Mucosa of descending colon (tissue), 3 donors: Measurements from ENCODE around the gene PRPH2. TPM values are rescaled to one million over a fixed set of nuclear protein-coding genes. Genes with fewer than 3 reads are reported as not detected.
A peak's percentile ranks its signal among the peaks of the same experiment; 100 is the strongest.

ENCODE experiments used
- ATAC-seq: fragments of 200-7000 bp; cut with Tn5 transposase; one replicate; pipeline ENCODE4 v1.9.1; 2020; ENCODE audit warnings: mild to moderate bottlenecking, moderate library complexity
- DNase-seq, 3 donors: peaks; one replicate each; pipeline ENCODE4 v3.0.0-alpha.2; 2020
- H3K36me3 ChIP-seq: fragments of 200-600 bp; one replicate; pipeline ENCODE4 v1.8.0; 2021; ENCODE audit warnings: low read depth, mild to moderate bottlenecking
- H3K4me1 ChIP-seq: fragments of 200-600 bp; one replicate; pipeline ENCODE4 v1.8.0; 2021; ENCODE audit warnings: low read depth, mild to moderate bottlenecking
- H3K4me3 ChIP-seq: fragments of 200-600 bp; one replicate; pipeline ENCODE4 v1.8.0; 2021; ENCODE audit warnings: mild to moderate bottlenecking
- H3K9me3 ChIP-seq: fragments of 200-600 bp; one replicate; pipeline ENCODE4 v1.8.0; 2021; ENCODE audit warnings: mild to moderate bottlenecking
- CTCF ChIP-seq: fragments of 200-600 bp; IDR thresholded peaks from one replicate; pipeline ENCODE4 v1.8.0; 2022; ENCODE audit warnings: antibody characterized with exemption, mild to moderate bottlenecking
- intact Hi-C, 2 donors: fragments of 100-400 bp; cut with DNase I in 1 of 2; cut with micrococcal nuclease in 1 of 2; formaldehyde crosslinking; loops; one replicate each; pipeline versions ENCODE4 v1.11.0 to v1.11.1; 2022; cut with DNase I, micrococcal nuclease
- long read RNA-seq, 2 donors: library from polyadenylated mRNA; unstranded; transcript quantifications; one replicate each; pipeline ENCODE4 v2.0.0, GENCODE V29; 2019 to 2021
- total RNA-seq, 3 donors: library from RNA; stranded (reverse); fragmentation: NEBNext Ultra II Directional in 2 of 3; extraction: Animal tissue kit (Norgen Biotek cat#: 25700) in 2 of 3; gene quantifications; one replicate each; pipeline versions ENCODE4 v1.2.1 to v1.2.4, GENCODE V29; 2021 to 2023
- donor health status: DM: no; HTN: no; CAD: no; lungs with moderate emphysema.
- donor health status: DM: no; HTN: no; CAD: no.
- donor health status: DM: no; HTN: yes; CAD: no.

PRPH2 gene
- 1 to 10 TPM in 1 of 3 donors, under 1 TPM in 2; 0.38 to 3.5 (median 0.72) TPM for total RNA-seq
- long read RNA-seq, donor 1 = 0 reads
- long read RNA-seq, donor 2 = 0 reads

- ATAC-seq (no peak), DNase-seq (no peak)
- Histone ChIP-seq H3K36me3 (no peaks in the 10 kb centered on the region), H3K4me1 (no peaks in the 10 kb centered on the region), H3K4me3 (no peak within 1 kb of the TSS), H3K9me3 (no peaks in the 10 kb centered on the region)
- intact Hi-C loops = loop anchor here in 1 of 2 donors (10.0 kb wide), 1 partner anchor 58 kb away; no protein-coding TSS in a partner anchor
- TF ChIP-seq CTCF = no peak
Measured at GRCh38 chr6:42722497-42722896, at the start of gene PRPH2. Gene PRPH2, minus strand, starts transcription at chr6:42722597. Its CDS starts 263 bp downstream, at chr6:42722334.

- TF ChIP-seq CTCF = no peak
- DNase-seq = no peak
- Histone ChIP-seq H3K4me3 (no peak overlapping the region), H3K9me3 (no peaks in the 10 kb centered on the region), H3K36me3 (no peaks in the 10 kb centered on the region), H3K4me1 (peaks cover 8% of the 10 kb centered on the region)
- intact Hi-C loops = no loop called here
- ATAC-seq = no peak
Measured at GRCh38 chr6:42771741-42772100, 49.3 kb upstream of the PRPH2 start.

- ATAC-seq = no peak
- no peak for TF ChIP-seq CTCF
Measured at GRCh38 chr6:42769836-42770235, 47.4 kb upstream of the PRPH2 start.

GRCh38 chr6:42769051-42769450 lies 46.7 kb upstream of the PRPH2 start:
- Histone ChIP-seq H3K36me3 (no peaks in the 10 kb centered on the region), H3K4me1 (peaks cover 8% of the 10 kb centered on the region), H3K9me3 (no peaks in the 10 kb centered on the region), H3K4me3 (no peak overlapping the region)
- no peak for DNase-seq
- no peak for TF ChIP-seq CTCF
- intact Hi-C loops = no loop called here
- no peak for ATAC-seq

More at GRCh38 chr6:42769836-42770235, 47.4 kb upstream of the PRPH2 start:
- H3K4me3 ChIP-seq = no peak overlapping the region
- peaks cover 13% of the 10 kb centered on the region for H3K4me1 ChIP-seq
- H3K36me3 ChIP-seq = no peaks in the 10 kb centered on the region
- intact Hi-C loops = no loop called here
- H3K9me3 ChIP-seq = no peaks in the 10 kb centered on the region
- no peak for DNase-seq

- DNase-seq (no peak), ATAC-seq (peak; percentile 43)
- intact Hi-C loops = no loop called here
- H3K9me3 ChIP-seq = no peaks in the 10 kb centered on the region
- TF ChIP-seq CTCF = no peak
- H3K36me3 ChIP-seq = no peaks in the 10 kb centered on the region
- H3K4me3 ChIP-seq = no peak overlapping the region
- peaks cover 14% of the 10 kb centered on the region for H3K4me1 ChIP-seq
Measured at GRCh38 chr6:42766163-42766670, 43.8 kb upstream of the PRPH2 start.
